Measurements from ENCODE around the gene FRYL.
"Not testable (repeated sequence)": the region's sequence is repeated elsewhere in the genome, so short reads cannot be mapped to it uniquely, and the experiment has no call there.

The FRYL gene

GRCh38 chr4:48746608-48747362, 33.3 kb downstream of the FRYL start:
- TF ChIP-seq CTCF (IDR thresholded peaks at IDR 0.05), result no peak
- peaks cover 19% of the 10 kb centered on the region for H3K4me1 Mint-ChIP-seq
- H3K36me3 Mint-ChIP-seq (ENCODE audit: low read depth), result peaks cover 66% of the 10 kb centered on the region
- no peaks in the 10 kb centered on the region for H3K27me3 Mint-ChIP-seq (ENCODE audit: low read depth, poor library complexity)
- peaks cover 48% of the 10 kb centered on the region for H3K9me3 Mint-ChIP-seq
- DNase-seq, result no peak
- no peak overlapping the region for H3K4me3 Mint-ChIP-seq
- peak overlapping the region; percentile 82 for H3K27ac Mint-ChIP-seq

DNA sequence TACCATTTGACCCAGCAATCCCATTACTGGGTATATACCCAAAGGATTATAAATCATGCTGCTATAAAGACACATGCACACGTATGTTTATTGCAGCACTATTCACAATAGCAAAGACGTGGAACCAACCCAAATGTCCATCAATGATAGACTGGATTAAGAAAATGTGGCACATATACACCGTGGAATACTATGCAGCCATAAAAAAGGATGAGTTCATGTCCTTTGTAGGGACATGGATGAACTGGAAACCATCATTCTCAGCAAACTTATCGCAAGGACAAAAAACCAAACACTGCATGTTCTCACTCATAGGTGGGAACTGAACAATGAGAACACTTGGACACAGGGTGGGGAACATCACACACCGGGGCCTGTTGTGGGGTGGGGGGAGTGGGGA, 34.9 kb downstream of the FRYL start:
- H3K27me3 Mint-ChIP-seq (ENCODE audit: low read depth, poor library complexity), result not testable (repeated sequence)

DNA sequence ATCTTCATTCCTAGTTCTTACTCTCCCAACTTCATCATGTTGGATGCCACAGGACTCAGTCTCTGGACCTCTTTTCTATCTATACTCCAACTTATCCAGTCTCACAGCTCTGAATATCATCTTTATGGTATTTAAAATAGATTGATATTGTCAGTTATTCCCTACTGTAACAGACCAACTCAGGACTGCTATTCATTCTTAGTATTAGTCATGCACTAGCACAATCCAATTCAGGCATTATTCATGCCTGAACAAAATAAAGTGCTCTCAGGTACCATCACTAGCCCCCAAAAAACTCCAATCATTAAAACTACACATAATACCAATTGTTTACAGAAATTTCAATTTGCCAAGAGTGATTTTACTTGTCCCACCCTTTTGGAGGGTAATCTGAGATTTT, 37.7 kb downstream of the FRYL start:
- no peak for TF ChIP-seq CTCF (IDR thresholded peaks at IDR 0.05)
- DNase-seq, result no peak
- Mint-ChIP-seq H3K4me3 (no peak overlapping the region), H3K9me3 (peaks cover 48% of the 10 kb centered on the region), H3K4me1 (no peaks in the 10 kb centered on the region), H3K36me3 (ENCODE audit: low read depth) (peaks cover 63% of the 10 kb centered on the region), H3K27me3 (ENCODE audit: low read depth, poor library complexity) (no peaks in the 10 kb centered on the region), H3K27ac (no peak overlapping the region)

More for the DNA sequence above, 34.9 kb downstream of the FRYL start:
- peaks cover 37% of the 10 kb centered on the region for H3K9me3 Mint-ChIP-seq
- H3K4me3 Mint-ChIP-seq, H3K4me1 Mint-ChIP-seq, DNase-seq, H3K27ac Mint-ChIP-seq: not testable (repeated sequence)
- H3K36me3 Mint-ChIP-seq (ENCODE audit: low read depth), result peaks cover 56% of the 10 kb centered on the region

GRCh38 chr4:48739560-48740019, 40.5 kb downstream of the FRYL start:
- no peaks in the 10 kb centered on the region for H3K27me3 Mint-ChIP-seq (ENCODE audit: low read depth, poor library complexity)
- no peaks in the 10 kb centered on the region for H3K4me1 Mint-ChIP-seq
- DNase-seq, result no peak
- no peak for TF ChIP-seq CTCF (IDR thresholded peaks at IDR 0.05)
- peaks cover 49% of the 10 kb centered on the region for H3K36me3 Mint-ChIP-seq (ENCODE audit: low read depth)
- no peak overlapping the region for H3K27ac Mint-ChIP-seq
- no peak overlapping the region for H3K4me3 Mint-ChIP-seq
- peaks cover 48% of the 10 kb centered on the region for H3K9me3 Mint-ChIP-seq

- TF ChIP-seq CTCF (IDR thresholded peaks at IDR 0.05), result no peak
- Mint-ChIP-seq H3K27ac (no peak overlapping the region), H3K9me3 (peaks cover 51% of the 10 kb centered on the region), H3K27me3 (ENCODE audit: low read depth, poor library complexity) (no peaks in the 10 kb centered on the region), H3K4me1 (no peaks in the 10 kb centered on the region), H3K4me3 (no peak overlapping the region), H3K36me3 (ENCODE audit: low read depth) (peaks cover 50% of the 10 kb centered on the region)
- no peak for DNase-seq
Measured at GRCh38 chr4:48738856-48739255, 41.2 kb downstream of the FRYL start.

DNA sequence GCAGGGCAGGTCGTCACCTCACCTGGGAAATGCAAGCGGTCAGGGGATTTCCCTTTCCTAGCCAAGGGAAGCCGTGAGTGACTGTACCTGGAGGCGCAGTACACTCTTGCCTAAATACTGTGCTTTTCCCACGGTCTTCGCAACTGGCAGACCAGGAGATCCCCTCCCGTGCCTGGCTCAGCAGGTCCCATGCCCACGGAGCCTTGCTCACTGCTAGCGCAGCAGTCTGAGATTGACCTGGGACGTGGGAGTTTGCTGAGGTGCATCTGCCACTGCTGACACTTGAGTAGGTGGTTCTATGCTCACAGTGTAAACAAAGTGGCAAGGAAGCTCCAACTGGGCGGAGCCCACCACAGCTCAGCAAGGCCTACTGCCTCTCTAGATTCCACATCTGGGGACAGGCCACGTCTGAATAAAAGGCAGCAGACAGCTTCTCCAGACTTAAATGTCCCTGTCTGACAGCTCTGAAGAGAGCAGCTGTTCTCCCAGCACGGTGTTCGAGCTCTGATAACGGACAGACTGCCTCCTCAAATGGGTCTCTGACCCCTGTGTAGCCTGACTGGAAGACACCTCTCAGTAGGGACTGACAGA, 51.1 kb downstream of the FRYL start:
- H3K27me3 Mint-ChIP-seq (ENCODE audit: low read depth, poor library complexity); H3K4me3 Mint-ChIP-seq; DNase-seq: not testable (repeated sequence)
- H3K36me3 Mint-ChIP-seq (ENCODE audit: low read depth), result peaks cover 70% of the 10 kb centered on the region
- peaks cover 66% of the 10 kb centered on the region for H3K9me3 Mint-ChIP-seq
- H3K4me1 Mint-ChIP-seq, result peaks cover 42% of the 10 kb centered on the region
- peak overlapping the region; percentile 30 for H3K27ac Mint-ChIP-seq
